ENCODE measurements around the gene FAM241A. TPM values are rescaled to one million over a fixed set of nuclear protein-coding genes. Genes with fewer than 3 reads are reported as not detected.

The FAM241A gene
- total and polyA plus RNA-seq, 2 donors (not counting 3 experiments of a cell fraction or from before 2014, with no cell fraction given): 3.2 to 9.1 TPM

GRCh38 chr4:112110059-112110425 lies 35.2 kb upstream of the FAM241A start:
- no peaks in the 10 kb centered on the region for H3K79me2 ChIP-seq (ENCODE audit: control insufficient read depth, insufficient read depth, low read length)
- H4K20me1 ChIP-seq (replicated peaks; ENCODE audit: control insufficient read depth, extremely low read depth, insufficient read depth, low read length): no peaks in the 10 kb centered on the region
- peak overlapping the region; percentile 83 for H2AFZ ChIP-seq (ENCODE audit: low read depth, low read length)
- intact Hi-C loops (cut with micrococcal nuclease) (no loop called here), dilution Hi-C loops (cut with MboI; ENCODE audit: extremely low pct_ligation_motif_present, low sequenced_read_pairs) (no loop called here)
- no peak for DNase-seq (ENCODE audit: low read depth, low spot score)
- no peaks in the 10 kb centered on the region for H3K27me3 ChIP-seq (ENCODE audit: control insufficient read depth in 2 of 2, insufficient read depth in 2 of 2, low read length in 2 of 2)
- no peak for TF ChIP-seq GATA2 (IDR thresholded peaks at IDR 0.05; ENCODE audit: insufficient read depth, insufficient read length, low read depth, low read length)
- TF ChIP-seq MAX (IDR thresholded peaks at IDR 0.05; ENCODE audit: insufficient read depth, insufficient read length): no peak
- no peak for TF ChIP-seq EZH2 (IDR thresholded peaks at IDR 0.05; ENCODE audit: borderline replicate concordance, low read depth, low read length, severe bottlenecking)
- no peak for TF ChIP-seq POLR2AphosphoS5 (IDR thresholded peaks at IDR 0.05; ENCODE audit: insufficient read depth, low read depth, low read length)
- TF ChIP-seq JUN (IDR thresholded peaks at IDR 0.05; ENCODE audit: borderline replicate concordance, insufficient read depth, insufficient read length, low read depth): no peak
- no peak for TF ChIP-seq CTCF (IDR thresholded peaks at IDR 0.05; ENCODE audit: extremely low read depth in 1 of 2, insufficient read depth in 1 of 2, low read depth in 1 of 2, low read length in 2 of 2)
- no peak for TF ChIP-seq FOS (IDR thresholded peaks at IDR 0.05; ENCODE audit: borderline replicate concordance, insufficient read depth, low read length)
- no peak for TF ChIP-seq MYC (IDR thresholded peaks at IDR 0.05; ENCODE audit: low read depth, low read length)
- TF ChIP-seq POLR2A (IDR thresholded peaks at IDR 0.05; ENCODE audit: low read depth, low read length): no peak
- H3K36me3 ChIP-seq (ENCODE audit: control insufficient read depth in 2 of 2, extremely low read depth in 1 of 2, insufficient read depth in 2 of 2, low read length in 2 of 2): no peaks in the 10 kb centered on the region
- H3K4me3 ChIP-seq (replicated peaks in 1 of 3; ENCODE audit: insufficient read depth in 1 of 3, low read depth in 1 of 3, low read length in 3 of 3): peak overlapping the region in 1 of 3 experiments; percentile 28
- peak overlapping the region; percentile 94 for H3K27ac ChIP-seq (ENCODE audit: insufficient read depth, low read depth, low read length)
- no peaks in the 10 kb centered on the region for H3K9me3 ChIP-seq (replicated peaks; ENCODE audit: control insufficient read depth, insufficient read depth, low read length)
- H3K4me2 ChIP-seq (ENCODE audit: insufficient read depth, low read length): peak overlapping the region; percentile 75
- no TSS peak for BruUV-seq (replicated peaks)
- CTCF ChIA-PET: interaction anchor here (0.9 to 1.7 kb wide), 5 partner anchors 10 to 124 kb away, joined by 3 to 18 read pairs (median 5); no protein-coding TSS in a partner anchor
- H3K9me1 ChIP-seq (replicated peaks; ENCODE audit: control insufficient read depth, extremely low read depth, insufficient read depth, low read length): no peaks in the 10 kb centered on the region
- POLR2A ChIA-PET: no interaction called here
- peaks cover 20% of the 10 kb centered on the region for H3K4me1 ChIP-seq (ENCODE audit: control insufficient read depth, extremely low read depth, insufficient read depth, low read length)
- no peak for FAIRE-seq
- peak overlapping the region; percentile 53 for H3K9ac ChIP-seq (replicated peaks; ENCODE audit: extremely low read depth, insufficient read depth, low read length)

Data from endothelial cell of umbilical vein (primary cell).